HG03378 (cell line): ENCODE results near the gene PAXX.
A peak's percentile ranks its signal among the peaks of the same experiment; 100 is the strongest.
"Not testable (repeated sequence)": the region's sequence is repeated elsewhere in the genome, so short reads cannot be mapped to it uniquely, and the experiment has no call there.

Experiments used
- ATAC-seq: cut with Tn5 transposase; IDR thresholded peaks from one replicate; pipeline ENCODE4 v1.9.1; 2021; ENCODE audit warnings: mild to moderate bottlenecking, moderate library complexity; ENCODE audit not compliant: unreplicated experiment

Gene PAXX

GRCh38 chr9:137000177-137000930 lies 8.1 kb downstream of the PAXX start:
- peak; percentile 78 for ATAC-seq

GRCh38 chr9:137001857-137002645 lies 9.8 kb downstream of the PAXX start:
- ATAC-seq, result no peak

- no peak for ATAC-seq
Measured at GRCh38 chr9:137002646-137003041, 10.4 kb downstream of the PAXX start.

- ATAC-seq, result not testable (repeated sequence)
Measured at GRCh38 chr9:137004285-137004684, 12.1 kb downstream of the PAXX start.

GRCh38 chr9:137006116-137007003 lies 14.1 kb downstream of the PAXX start:
- ATAC-seq, result no peak

- ATAC-seq, result no peak
Measured at GRCh38 chr9:137007108-137007815, 15.0 kb downstream of the PAXX start.

GRCh38 chr9:137007816-137008270 lies 15.6 kb downstream of the PAXX start:
- ATAC-seq, result no peak

- no peak for ATAC-seq
Measured at GRCh38 chr9:137008312-137008711, 16.1 kb downstream of the PAXX start.

GRCh38 chr9:137009217-137009616 lies 17.0 kb downstream of the PAXX start:
- no peak for ATAC-seq

GRCh38 chr9:137009938-137010732 lies 17.9 kb downstream of the PAXX start:
- no peak for ATAC-seq

GRCh38 chr9:137011156-137011555 lies 18.9 kb downstream of the PAXX start:
- no peak for ATAC-seq

GRCh38 chr9:137011907-137012675 lies 19.9 kb downstream of the PAXX start:
- no peak for ATAC-seq

- no peak for ATAC-seq
Measured at GRCh38 chr9:137012694-137013570, 20.7 kb downstream of the PAXX start.

GRCh38 chr9:137013571-137013940 lies 21.3 kb downstream of the PAXX start:
- ATAC-seq, result no peak

- no peak for ATAC-seq
Measured at GRCh38 chr9:137014166-137014565, 21.9 kb downstream of the PAXX start.

GRCh38 chr9:137014776-137015539 lies 22.7 kb downstream of the PAXX start:
- no peak for ATAC-seq

GRCh38 chr9:137015540-137015930 lies 23.3 kb downstream of the PAXX start:
- no peak for ATAC-seq
